ENCODE results near the gene PGRMC2.

The PGRMC2 gene

DNA sequence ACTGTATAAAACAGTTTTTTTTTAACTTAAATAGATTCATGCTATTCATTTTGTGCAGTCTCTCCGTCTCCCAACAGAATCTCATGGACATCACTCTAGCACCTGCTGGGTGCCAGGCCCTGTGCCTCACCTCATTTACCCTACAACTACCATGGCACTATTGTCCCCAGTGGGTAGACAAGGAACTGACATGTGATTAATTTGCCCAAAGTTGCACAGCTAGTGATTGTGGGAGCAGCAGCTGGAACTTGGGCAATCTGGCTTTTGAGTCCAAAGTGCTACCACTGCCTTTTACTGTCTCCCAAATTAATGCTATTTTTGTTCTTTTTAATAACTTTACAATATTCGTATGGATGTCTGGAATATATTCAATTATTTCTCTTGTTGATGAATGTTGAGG lies 11.2 kb upstream of the PGRMC2 start:
- DNase-seq (ENCODE audit: low read depth, low spot score), result no peak

DNA sequence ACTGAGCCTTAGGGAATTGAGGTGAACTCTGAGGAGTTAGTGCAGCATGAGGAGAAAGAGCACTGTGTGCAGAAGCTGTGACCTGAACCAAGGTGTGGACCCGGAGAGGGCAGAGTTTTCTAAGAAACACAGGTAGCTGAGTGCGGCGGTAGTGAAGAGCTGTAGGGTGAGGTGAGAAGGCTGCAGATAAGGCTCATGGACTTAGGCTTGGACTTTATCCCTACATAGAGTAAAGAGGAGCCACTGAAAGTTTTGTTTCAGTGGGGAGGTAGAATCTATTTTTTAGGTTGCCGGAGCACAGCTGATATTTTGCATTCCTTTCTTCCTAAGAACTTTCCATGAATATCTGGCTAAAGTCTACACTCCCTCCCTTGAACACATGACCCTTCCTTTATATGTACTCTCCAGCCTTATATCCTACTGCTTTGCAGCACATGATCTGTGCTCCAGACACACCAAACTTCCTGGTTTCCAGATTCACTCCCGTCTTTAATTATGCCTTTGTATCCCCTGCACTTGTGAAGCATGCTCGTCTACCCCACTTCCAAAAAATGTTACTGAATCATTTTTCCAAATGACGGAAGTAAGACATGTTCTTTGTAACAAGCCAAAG lies 10.6 kb upstream of the PGRMC2 start:
- DNase-seq (ENCODE audit: low read depth, low spot score), result no peak

DNA sequence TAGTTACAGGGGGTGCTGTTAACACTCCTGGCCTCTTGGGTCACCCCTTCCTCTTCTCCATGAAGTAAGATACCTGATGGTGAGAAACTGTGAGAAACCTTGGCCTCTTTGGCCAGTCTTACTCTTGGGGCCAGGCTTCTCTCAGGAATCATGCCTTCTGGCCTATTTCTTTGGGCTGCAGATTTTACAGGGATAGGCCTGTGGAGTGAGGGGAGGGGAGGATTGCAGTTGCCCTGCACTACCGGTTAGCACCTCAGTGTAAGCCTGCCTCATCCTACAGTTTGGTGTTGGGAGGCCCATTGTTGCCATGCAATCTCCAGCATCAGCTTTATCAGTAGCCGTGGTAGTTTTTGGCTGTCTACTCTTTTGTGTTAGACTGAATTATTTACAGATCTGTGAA lies 7.6 kb upstream of the PGRMC2 start:
- DNase-seq (ENCODE audit: low read depth, low spot score), result no peak

DNA sequence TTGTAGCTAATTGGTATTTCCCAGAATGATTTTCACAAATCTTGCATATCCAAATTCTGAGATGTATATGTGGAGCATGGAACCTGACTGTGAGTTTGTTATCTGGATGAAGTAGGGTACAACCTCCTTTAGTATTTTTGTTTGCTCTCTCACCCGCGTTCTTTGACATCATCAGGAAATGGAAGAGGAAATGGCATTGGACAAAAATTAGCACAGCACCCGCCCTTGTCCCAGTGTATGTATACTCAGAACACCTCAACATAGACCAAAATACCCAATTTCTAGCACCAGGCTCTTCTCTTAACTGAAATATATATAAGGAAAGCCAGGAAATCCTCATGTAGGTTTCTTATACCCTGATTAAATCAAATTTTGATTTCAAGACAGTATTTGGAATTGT lies 6.9 kb upstream of the PGRMC2 start:
- no peak for DNase-seq (ENCODE audit: low read depth, low spot score)

DNA sequence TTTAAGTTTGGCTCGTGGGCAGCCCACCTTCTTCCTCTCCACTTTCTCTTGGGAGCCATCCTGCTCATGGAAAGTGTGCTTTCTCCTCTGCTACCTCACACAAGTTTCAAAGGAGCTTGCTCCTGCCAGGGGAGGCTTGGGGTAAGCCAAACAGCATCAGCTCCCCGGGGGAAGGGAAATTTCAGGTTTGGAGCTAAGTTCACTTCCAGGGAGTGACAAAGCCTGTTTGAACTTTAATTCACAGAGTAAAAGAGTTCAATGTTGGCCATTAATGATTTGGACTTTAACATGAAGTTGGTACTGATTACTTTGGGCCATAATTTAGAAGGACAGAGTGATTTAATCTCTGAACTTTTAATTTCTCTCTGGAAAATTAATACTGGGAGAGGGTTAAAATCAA lies 4.7 kb upstream of the PGRMC2 start:
- DNase-seq (ENCODE audit: low read depth, low spot score), result no peak

DNA sequence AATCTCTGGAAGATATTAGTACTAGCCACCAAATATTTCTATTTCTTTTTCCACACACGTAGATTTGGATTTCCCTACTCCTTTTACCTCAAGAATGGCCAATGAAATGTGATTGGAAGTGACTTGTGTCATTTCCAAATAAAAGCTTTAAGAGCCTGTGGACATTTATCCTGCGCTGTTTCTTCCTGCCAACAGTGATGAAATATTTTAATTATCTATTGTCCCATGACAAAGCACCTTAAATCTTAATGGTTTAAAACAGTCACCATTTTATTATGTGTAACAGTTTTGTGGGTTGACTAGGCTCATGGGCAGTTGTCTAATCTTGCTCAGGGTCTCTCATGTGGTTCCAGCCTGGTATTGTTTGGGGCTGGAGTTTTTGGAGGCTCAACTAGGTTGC lies 3.5 kb upstream of the PGRMC2 start:
- no peak for DNase-seq (ENCODE audit: low read depth, low spot score)

DNA sequence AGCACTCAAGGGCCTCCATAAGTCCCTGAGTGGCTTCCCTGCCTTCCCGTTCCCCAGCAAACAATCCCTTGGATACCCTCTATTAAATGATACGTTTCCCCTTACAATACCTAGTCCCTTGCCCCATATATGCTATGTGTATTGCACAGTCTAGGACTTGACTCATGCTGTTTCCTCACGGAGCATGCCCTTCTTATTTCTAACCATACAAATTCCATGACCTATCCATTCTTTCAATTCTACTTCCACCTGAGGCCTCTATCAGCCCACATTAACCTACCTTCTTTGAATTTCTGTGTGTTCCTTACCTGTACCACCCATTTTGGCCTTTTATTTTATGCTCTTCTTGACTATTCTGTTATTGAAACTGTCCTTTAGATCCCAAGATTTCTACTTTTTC lies 2.9 kb upstream of the PGRMC2 start:
- DNase-seq (ENCODE audit: low read depth, low spot score), result no peak

DNA sequence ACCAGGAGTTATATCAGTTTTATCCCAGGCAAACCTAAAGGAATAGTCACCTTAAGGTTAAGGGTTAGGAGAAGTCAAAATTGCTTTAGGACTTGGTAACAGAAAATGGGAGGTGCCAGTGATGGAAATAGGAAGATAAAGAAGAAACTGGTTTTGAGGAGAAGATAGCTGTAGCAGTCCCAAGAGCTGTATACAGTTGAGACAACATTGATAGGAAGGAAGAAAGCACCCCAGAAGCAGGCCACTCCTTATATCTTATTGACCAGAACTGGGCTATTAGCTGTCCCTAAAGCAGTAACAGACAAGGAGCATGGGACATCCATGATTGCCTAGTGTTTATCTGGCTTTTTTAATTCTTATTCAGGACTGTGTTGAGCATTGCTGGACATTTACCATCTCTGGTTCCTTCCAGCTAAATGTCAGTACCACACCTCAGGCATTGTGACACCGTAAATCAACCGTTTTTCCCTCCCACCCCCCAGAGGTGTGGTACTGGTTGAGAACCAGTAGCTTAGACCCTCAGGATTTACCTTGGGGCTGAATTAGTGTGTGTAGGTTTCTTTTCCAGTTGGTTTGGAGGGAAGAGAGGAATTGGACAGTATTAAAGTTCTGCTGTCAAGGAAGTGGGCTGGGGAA lies 2.0 kb upstream of the PGRMC2 start:
- no peak for DNase-seq (ENCODE audit: low read depth, low spot score)

DNA sequence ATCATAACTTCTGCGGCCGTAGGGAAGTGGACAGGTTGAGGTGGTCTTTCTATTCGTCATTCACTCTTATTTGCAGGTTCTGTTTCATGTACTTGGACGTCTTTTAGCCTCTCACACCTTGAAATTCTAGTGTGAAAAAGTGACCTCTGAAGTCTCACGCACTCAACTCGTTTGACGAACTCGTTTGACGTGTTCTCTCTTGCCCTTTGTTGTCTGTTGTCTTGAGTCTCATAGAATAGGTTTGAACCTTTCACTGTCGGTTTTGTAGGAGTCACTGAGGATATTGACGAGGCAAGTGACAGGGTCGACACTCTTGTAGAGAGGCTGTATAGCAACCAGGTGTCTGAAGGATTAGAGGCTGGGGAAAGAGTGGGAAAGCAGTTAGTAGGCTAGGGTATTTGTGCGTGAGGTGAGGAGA lies 1.1 kb upstream of the PGRMC2 start:
- DNase-seq (ENCODE audit: low read depth, low spot score), result peak; percentile 57

DNA sequence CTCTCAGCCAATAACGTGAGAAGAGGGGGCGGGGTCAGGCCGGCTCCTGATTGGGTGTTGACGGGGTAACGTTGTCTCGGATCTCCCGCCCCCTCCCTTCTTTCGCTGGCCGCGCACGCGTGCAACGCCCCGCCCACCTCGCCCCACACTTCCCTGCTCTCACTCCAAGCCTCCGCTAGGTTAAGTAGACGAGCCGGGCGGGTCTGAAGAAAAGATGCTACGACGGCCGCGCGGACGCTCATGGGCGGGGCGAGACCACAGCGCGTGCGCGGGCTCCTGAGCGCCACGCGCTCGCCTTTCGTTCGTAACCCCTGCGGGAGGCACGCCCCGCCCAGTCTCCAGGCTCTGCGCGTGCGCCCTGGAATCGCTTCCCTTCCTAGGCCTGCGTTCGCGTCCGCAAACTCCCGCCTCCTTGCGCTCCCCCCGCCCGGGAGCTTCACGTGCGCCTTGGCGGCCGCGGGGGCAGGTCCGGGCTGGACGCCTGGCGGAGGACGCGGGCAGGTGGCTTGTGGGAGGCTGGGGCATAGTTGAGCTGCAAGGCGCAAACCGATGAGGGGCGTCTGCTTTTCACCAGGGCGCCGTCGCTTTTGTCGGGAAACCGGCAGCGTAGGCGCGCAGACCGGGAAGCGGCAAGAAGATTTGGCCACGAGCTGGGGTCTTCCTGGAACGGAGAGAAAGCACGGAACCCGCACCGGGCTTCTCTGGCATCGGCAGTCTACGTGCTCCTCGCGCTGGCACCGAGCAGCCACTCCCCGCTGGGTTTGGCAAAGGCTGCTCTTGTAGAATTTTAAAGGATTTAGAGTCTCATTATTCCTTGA lies 467 bp upstream of the PGRMC2 start:
- peak; percentile 100 for DNase-seq (ENCODE audit: low read depth, low spot score)

DNA sequence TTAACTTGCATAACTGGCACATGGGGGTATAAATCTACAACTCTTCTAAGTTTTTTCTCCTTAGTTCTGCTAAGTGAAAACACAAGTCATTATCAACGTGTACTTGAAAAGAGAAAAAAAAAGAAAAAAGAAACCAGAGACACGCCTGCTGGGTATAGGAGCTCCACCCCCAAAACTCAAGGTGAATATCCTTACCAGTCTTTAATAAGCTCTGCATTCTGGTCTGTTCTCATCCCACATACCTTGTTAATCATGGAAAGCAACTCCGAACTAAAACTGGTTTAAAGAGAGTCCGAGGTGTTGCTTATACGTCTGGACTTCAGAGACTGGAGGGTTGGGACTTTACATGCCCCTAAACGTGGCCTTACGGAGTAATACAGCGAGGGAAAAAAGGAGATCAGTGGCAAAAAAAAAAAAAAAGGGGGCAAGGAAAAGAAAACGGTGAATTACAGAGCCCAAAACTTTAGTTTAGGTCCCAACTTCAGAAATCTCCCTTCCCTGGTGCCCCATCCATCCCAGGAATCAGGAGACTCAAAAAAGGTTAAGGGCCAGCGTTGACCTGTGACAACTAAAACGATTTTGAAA lies 1.0 kb downstream of the PGRMC2 start:
- DNase-seq (ENCODE audit: low read depth, low spot score), result peak; percentile 42

DNA sequence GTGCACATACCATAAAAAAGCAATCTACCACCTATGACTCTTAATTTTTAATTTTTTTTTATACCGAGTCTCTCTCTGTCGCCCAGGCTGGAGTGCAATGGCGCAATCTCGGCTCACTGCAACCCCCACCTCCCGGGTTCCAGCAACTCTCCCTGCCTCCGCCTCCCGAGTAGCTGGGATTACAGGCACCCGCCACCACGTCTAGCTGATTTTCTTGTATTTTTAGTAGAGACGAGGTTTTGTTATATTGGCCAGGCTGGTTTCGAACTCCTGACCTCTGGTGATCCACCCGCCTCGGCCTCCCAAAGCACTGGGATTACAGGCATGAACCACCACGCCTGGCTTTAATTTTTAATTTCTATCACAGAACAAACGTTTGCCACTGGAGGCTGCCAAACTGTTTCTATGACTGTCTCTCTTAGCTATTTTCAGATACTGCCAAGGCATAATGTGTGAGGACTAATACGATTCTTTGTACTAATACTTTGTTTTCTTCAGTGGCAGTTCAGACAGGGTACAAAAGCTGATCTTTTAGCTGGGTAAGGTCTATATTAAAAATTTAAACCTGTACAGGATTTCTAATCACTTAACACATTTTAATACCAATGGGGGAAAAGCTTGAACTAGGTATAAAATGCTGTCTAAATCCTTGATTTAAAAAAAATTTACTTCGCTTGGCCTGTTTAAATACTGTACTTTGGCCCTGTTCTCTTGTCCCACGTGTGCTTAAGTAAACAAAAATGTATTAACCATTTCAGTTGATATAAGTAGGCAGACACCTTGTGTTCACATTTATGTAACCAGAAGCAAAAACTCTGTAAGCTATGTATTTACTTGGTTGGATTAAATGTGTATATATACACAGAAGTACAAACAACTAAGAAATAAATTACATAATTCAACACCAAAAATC lies 2.3 kb downstream of the PGRMC2 start:
- peak; percentile 24 for DNase-seq (ENCODE audit: low read depth, low spot score)

DNA sequence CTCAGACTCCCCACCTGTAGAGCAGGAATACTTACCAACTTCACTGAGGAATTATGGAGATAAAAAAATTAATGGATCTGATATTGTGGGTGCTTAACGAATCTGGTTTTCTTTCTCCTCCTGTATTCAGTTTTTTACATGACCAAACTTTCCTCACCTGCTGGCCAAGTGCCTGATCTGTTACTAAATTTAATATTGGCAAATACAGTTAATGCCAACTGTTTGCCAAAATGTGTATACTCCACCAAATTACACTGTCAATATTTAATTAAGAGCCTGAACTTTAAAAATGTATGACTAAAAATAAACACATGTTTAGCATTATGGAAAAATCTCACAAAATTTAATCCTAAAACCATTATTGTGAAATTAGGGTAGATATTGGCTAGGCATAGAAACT lies 3.3 kb downstream of the PGRMC2 start:
- DNase-seq (ENCODE audit: low read depth, low spot score), result no peak

DNA sequence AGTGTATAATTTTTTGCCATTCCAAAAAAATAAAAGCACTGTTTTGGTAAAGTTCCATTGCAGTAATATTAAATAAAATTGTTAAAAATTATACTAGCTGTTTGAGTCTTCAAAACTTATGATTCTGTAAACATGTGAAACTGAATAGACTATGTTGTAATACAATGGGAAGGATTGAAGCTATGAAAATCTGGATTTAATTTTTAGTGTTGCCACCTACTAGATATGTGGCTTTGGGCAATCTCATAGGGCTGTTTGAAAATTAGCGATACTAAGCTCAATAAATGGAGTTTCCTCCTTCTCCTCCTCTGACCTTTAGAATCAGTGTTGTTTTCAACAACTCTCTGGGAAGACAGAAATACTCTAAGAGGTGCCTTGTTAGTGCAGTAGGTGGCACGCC lies 4.5 kb downstream of the PGRMC2 start:
- no peak for DNase-seq (ENCODE audit: low read depth, low spot score)

DNA sequence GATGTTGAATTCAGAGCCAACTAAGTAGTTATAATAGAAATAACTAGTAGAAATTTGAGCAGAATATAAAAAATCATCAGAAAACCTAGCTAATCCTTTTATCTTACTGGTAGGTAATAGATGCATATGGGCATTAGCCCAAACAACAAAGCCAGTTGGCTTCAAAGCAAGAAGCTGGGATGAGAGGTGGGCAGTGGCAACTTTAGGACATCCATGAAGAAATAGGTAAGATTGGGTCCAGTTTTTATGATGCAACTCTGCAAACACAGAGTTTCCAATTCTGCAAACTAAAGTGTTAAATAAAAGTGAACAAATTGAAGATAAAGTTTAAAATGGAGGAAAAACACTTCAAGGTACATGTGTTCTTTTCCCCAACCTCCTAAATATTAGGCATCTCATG lies 5.1 kb downstream of the PGRMC2 start:
- DNase-seq (ENCODE audit: low read depth, low spot score), result no peak

DNA sequence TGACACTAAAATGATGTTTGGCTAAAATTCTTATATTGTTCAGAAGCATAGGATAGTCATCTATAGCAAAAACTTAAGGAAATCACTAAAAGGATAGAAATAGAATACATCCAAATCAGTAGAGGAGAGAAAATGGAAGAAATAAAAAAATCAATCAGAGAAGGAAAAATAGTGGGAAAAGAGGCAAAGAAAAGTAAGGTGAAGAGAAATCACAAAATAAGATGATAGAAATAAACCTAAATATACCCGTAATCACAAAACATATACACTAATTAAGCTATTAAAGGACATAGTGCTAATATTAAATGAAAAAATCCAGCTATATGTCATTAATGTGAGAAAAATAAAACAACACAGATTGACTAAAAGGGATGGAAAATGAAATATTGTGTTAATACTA lies 6.3 kb downstream of the PGRMC2 start:
- DNase-seq (ENCODE audit: low read depth, low spot score), result no peak

DNA sequence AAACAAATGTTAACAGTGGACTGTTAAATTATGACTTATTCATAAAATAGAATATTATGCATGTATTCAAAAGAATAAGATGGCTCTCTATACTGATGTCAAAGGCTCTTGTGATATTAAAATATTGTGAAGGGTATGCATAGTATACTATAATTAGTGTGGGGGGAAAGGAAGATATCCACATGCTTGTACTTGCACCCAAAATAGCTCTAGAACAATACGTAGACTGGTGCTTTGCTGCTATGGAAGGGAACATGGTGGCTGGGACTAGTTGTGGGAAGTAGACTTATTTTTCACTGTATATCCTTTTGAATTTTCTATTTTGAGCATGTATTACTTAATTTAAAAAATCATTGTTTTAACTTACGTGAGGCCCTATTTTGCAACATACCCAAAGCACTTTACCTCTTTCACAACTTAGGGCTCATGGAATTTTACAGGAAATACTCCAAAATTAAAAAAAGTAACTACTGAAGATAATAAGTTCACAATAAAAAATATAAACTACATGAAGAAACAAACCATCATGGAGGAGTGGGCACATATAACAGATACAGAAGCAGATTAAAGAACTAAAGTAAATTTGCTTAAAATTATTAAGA lies 7.9 kb downstream of the PGRMC2 start:
- no peak for DNase-seq (ENCODE audit: low read depth, low spot score)

DNA sequence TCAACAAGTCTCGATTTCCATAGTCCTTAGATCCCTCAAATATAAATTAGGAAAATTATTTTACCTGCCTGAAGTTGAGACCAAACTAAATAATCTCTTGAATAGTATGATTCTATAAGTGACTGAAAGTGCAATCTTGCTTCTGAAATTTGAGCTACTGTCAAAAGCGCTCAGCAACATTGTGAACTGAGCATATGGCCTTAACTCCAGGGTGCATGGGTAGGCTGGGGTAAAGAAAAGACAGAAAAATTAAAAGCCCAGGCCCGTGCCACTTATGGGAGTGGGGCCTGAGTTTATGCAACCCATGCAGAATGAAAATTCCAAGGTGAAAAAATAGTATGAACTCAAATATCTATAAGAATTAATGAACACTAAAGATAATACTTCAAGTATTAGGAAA lies 9.8 kb downstream of the PGRMC2 start:
- DNase-seq (ENCODE audit: low read depth, low spot score), result no peak

DNA sequence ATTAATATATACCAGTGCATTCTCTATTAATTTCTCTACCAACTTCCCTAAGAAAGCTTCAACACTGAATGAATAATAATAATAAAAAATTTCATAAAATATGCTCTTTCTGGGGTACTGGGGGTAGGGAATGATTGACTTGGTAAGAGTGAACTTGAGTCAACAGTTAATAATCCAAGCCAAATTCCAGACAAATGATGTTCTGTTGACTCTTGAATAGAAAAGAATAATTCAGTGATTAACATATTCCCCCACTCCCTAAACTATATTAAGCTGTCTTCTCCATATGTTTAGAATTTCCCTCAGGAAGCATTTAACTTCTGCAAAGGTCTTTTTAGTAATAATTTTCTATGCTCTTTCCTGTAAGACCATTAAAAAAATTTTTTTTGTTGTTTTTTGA lies 12.3 kb downstream of the PGRMC2 start:
- peak; percentile 28 for DNase-seq (ENCODE audit: low read depth, low spot score)

DNA sequence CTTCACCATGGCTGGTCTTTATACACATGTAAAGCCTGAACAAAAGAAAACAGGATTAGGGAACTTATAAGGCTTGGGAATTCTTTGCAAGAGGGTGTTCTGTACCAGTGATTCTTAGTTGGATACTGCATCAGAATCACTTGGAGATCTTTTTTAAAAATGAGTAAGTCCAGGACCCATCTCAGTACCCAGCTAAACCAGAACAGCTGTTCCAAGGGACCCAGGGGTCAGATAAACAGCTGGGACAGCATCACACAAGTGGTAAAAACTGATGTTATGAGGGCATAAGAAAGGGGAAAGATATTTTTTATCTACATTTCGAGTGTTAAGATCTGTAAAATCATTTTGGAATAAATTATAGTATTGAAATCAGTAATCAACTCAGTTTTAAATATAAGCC lies 16.1 kb downstream of the PGRMC2 start:
- DNase-seq (ENCODE audit: low read depth, low spot score), result no peak

DNA sequence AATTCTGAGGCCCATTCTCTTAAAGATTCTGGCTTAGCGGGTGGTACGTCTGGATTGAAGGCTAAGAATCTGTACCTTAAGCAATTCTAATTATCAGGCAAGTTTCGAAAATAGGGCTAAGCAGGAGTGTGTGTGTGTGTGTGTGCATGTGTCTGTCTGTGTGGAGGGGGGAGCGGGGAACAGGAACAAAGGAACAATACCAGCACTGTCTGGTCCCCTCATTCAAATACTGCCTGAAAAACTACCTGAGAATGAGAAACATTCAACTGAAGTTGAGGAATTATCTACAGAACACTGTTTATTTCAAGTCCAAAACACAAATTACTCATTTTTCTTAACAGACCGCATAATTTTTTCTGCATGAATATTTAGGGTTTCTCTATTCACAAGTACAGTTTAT lies 18.6 kb downstream of the PGRMC2 start:
- no peak for DNase-seq (ENCODE audit: low read depth, low spot score)
